GM18502 (cell line): ENCODE measurements around the gene TIGD3.

Source experiments
- ATAC-seq: cut with Tn5 transposase; IDR thresholded peaks from one replicate; pipeline ENCODE4 v1.9.1; 2021; ENCODE audit warnings: mild to moderate bottlenecking; ENCODE audit not compliant: unreplicated experiment, poor library complexity

Gene TIGD3

GRCh38 chr11:65354265-65355012, at the start of gene TIGD3:
TSS of gene TIGD3 (plus strand) at chr11:65354751. CDS start at chr11:65355809, 1,058 bp downstream.
- peak; percentile 84 for ATAC-seq

GRCh38 chr11:65305501-65306268, 48.9 kb upstream of the TIGD3 start:
- ATAC-seq: no peak

GRCh38 chr11:65307298-65308229, 47.0 kb upstream of the TIGD3 start:
- no peak for ATAC-seq

DNA sequence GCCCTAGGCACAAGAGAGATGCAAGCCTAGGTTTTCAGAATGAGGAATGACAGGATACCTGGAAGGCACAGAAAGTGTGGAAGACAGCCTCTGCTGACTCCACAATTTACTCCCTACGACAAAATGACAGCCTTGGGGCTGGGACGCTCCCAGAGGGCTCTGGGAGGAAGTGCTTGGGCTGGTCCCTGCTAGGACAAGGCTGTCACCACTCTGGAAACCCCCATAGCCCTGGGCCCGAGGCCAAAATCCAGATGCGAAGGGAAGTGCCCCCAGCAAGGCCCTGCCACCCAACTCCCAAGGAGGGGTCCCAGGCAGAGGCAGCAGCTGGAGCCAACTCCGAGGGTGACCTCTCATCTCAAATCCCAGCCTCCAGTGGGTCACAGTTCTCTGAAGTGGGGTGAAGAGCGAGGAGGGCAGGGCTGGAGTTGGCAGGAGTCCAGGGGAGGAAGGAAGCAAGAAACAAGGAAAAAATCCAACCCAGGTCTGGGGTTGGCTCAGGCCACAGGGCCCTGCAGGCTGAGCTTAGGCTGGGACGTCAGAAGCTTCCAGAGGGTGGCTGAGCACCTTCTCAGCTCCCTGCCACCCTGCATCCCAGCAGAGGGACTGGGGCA, 46.2 kb upstream of the TIGD3 start:
- ATAC-seq: no peak

- ATAC-seq: no peak
These were observed 45.5 kb upstream of the TIGD3 start for GRCh38 chr11:65309006-65309405.

DNA sequence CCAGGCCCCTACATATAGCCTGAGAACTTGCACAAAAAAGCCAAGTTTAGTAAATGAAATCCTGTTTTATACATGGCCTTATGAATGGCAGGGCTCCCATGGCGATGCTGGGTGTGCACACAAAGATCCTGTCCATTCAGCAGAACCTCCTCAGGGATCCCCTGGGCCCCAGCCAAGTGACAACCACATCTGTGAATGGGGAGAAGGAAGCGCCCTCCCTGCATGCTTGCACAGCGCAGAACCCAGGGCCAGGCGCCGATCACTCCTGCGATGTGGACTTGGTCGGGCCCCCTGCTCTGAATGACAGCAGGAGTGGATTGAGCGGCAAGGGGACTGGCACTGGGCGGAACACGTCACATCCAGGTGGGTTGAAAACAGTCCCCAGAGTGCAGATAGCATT, 44.3 kb upstream of the TIGD3 start:
- no peak for ATAC-seq

DNA sequence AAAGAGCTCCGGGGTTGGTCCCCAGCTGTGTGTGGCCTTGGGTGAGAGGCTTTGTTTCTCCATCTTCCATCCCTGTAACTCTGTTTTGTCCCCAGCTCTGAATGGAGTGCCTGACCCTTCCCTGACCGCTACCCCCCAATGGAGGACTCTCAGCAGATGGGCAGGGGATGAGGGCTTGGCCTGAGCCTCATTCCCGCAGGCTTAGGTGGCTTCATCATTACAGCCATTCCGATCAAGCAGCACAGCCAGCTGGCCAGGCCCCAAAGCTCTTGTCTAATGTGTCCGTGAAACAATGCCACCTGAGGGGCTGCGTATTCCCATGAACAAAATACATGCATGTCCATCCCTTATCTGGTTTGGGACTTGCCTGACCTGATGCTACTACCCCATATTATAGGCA, 43.8 kb upstream of the TIGD3 start:
- no peak for ATAC-seq

GRCh38 chr11:65311170-65311678, 43.3 kb upstream of the TIGD3 start:
- ATAC-seq: no peak

GRCh38 chr11:65314501-65315203, 39.9 kb upstream of the TIGD3 start, which contains the start of gene CDC42EP2:
TSS of gene CDC42EP2 (plus strand) at chr11:65314866. CDS start at chr11:65320899, 6,033 bp downstream.
- peak; percentile 83 for ATAC-seq

DNA sequence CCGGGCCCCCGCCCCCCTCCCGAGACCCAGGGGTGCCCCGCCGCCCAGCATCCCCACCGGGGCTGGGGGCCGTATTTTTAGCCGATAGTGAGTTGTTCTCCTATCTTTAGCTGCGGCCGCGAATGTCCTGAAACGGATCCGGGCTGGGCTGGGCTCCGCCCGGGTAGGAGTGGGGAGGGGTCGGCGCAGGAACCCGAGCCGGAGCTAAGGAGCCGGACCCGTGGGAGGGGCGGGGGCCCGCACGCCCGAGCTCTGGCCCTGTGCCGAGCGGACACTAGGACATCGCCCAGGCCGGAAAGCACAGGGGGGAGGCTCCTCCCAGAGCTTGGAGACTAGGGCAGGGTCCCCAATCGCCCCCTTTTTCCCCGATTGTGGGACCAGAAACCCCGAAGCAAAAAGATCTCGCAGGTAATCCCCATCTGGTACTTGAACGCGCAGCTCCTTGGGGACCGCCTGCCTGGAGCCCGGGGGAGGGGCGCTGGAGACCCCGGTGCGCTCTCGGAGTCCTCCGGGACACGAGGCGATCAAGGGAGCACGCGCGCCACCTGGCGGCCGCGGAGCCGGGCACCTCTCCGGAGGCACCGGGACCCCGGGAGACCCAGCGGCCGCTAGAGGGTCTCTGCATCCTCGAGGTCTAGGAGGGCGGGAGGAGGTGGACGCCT, 39.2 kb upstream of the TIGD3 start:
- ATAC-seq: peak; percentile 8

DNA sequence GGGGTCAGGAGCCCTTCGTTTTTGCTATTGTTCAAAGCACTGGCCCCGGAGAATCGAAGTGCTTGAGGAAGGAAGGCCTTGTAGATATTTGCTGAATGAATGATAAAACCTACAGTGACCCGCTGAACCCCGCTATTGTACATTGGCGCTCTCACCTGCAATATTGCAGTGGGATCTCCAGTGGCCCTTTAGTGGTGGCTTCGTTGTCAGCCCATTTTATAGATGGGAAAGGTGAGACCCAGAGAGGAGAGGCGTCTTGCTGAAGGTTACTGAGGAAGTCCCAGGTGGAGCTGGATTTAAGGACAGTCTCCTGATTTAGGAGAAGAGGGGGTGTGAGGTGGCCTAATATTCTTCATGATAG, 38.7 kb upstream of the TIGD3 start:
- ATAC-seq: no peak

DNA sequence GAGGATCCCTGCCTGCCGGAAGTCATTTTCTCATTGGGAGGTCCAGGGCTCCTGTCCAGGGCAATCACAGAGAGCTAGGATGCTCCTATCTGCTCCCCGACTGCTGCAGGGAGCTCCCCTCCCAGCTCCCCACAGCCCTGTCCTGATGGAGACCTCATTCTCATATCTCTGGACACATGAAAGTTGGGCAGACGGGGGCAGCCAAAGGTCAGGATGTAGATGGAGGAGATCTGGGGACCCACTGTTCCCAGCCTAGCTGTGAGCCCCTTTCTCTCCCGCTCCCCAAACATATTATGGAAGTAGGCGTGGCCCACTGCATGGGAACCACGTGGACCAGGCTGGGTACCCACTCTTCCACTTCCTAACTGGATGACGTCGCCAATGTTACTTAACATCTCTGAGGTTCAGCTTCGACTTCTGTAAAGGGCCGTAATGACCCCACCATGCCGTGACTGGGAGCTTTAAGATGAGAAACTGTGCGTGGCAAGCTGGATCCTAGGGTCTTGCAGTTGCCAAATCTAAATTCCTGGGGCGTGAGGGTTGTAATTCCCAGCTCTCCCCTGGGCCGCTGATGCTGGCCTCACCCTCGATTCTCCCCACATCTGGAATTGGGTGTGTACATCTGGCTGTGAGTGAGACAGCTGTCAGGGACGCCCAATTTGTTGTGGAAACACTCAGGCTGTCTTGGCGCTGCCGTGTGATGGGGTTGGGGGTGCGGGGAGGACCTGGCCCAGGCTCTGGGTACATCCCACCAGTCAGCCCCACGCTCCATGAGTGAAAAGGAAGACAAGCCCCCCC, 38.1 kb upstream of the TIGD3 start:
- ATAC-seq: no peak

- no peak for ATAC-seq
These were observed 37.3 kb upstream of the TIGD3 start for GRCh38 chr11:65317025-65317786.

- ATAC-seq: no peak
These were observed 34.0 kb upstream of the TIGD3 start for GRCh38 chr11:65320386-65321075.

DNA sequence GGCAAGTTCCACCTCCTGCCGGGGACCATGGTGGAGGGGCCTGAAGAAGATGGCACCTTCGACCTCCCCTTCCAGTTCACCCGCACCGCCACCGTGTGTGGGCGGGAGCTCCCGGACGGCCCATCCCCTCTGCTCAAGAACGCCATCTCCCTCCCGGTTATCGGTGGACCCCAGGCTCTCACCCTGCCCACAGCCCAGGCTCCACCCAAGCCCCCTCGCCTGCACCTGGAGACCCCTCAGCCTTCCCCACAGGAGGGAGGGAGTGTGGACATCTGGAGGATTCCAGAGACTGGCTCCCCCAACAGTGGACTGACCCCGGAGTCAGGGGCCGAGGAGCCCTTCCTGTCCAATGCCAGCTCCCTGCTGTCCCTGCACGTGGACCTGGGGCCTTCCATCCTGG, 33.5 kb upstream of the TIGD3 start:
- ATAC-seq: no peak

DNA sequence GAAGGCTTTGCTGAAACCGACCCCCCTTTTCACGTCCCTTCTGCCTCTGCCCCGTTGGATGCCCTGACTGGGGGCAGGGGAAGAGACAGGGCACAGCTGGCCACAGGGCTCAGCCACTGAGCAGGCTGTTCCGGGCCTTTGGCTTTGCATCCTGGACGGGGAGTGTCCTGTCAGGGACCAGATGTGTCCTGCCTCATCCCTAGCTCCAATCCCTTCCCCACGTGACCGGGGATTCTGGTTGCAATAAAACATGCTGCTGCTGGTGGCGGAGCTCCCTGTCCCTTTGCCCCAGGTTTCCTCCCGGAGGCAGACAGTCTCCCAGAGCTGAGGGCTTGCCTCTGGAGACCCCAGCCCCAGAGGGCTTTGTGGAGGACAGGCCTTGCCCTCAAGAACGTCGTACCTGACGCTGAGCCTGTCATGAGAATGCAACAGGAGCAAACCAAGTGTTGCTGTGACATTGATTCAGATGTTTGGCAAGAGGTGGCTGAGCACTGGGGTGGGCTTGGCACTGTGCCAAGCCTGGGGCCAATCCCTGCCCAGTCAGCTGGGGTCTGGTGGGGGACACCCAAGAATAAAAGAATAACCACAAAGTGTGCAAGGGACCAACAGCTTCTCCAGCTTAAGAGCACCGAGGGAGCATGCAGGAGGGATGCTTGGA, 32.6 kb upstream of the TIGD3 start:
- ATAC-seq: no peak
